Mesenteric fat pad (tissue), 1 donor: ENCODE data around the gene TMEM135. TPM values are rescaled to one million over a fixed set of nuclear protein-coding genes. Genes with fewer than 3 reads are reported as not detected.

Experiments
- DNase-seq: peaks from one replicate; pipeline ENCODE4 v3.0.0-alpha.2; 2020; ENCODE audit warnings: low spot score
- total RNA-seq: library from RNA; stranded (reverse); fragmentation: NEBNext Ultra II Directional; extraction: Animal tissue kit (Norgen Biotek cat#: 25700); gene quantifications from one replicate; pipeline ENCODE4 v1.2.1, GENCODE V29; 2021
- donor health status: DM: yes; HTN: yes; CAD: no.

The TMEM135 gene
- total RNA-seq, 1 donor from 2014 or later, result 64.3 TPM

- no peak for DNase-seq
Measured at GRCh38 chr11:87190071-87190470, 152.3 kb downstream of the TMEM135 start.

DNA sequence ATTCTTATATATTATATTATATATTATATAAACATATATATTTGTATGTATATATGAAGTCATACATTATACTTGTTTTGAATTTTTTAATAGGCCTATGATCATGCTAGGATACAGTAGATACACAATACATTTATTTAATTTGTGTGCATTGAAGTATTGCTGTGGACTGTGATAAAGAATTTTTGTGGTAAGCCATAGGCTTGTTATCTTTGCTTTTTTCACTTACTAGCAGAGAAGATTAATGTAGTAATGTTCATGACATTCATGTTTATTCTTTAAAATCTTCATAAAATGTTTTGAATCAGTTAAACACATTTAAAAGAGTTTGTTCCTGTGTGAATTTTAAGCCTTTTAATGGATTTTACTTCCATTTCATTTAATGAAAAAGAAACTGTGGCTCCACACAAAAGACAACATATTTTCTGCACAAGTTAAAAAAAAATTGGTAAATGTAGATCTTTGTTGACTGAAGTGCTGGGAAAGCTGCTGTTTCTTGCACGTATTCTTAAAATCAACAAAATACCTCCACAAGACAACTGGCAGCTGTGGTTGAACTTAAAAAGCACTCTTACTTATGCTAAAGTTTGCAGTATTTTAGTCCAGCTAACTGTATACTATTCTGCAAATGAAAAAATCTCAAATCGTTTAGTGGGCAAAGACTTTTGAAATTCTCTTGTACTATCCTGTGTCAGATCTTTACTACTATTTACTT is 156.2 kb downstream of the TMEM135 start:
- no peak for DNase-seq

- no peak for DNase-seq
Measured at GRCh38 chr11:87194985-87195820, 157.5 kb downstream of the TMEM135 start.

- DNase-seq, result no peak
Measured at GRCh38 chr11:87198266-87198881, 160.6 kb downstream of the TMEM135 start.

DNA sequence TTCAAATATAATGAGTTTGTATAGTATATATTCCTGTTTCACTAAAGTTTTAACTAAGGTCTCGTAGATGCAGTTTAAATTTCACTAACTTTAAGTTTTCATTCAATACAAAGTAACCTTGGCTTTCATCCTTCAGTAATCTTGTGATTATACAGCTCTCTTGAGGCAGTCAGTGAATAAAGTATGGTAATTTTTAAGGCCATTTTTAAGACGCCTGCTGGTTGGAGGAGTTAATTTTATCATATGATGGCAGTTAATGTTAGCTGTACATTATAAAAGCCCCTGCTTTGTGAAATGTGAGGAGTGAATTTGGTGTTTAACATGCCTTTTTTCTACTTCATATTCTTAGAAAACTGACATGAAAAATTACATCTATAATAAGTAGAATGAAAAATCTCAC is 163.6 kb downstream of the TMEM135 start:
- no peak for DNase-seq

DNA sequence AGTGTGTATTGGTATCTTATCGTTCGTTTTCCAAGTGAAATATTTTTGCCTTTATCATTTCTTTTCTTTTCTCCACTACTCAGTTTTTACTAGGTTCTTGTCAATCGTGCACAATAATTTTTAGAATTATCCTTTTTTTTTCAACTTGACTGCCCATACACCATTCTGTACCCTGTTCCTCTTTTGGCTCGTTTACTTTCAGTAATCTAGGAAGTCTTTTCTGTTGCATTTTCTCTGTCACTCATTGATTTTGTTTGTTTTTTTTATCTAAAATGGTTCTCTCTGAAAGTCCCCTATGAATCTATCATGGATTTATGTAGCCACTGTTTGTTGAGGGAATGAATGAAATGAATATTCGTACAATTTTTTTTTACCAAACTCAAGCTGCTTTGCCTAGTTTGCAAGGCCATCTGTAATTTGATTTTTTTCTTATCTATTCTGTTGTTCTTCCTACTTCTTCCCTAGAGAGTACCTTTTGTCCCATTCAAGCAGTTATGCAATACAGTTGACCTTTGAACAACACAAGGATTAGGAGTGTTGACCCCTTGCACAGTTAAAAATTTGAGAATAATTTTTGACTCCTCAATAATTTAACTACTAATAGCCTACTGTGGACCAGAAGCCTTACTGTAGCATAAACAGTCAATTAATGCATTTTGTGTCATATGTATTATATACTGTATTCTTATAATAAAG is 166.3 kb downstream of the TMEM135 start:
- no peak for DNase-seq

GRCh38 chr11:87212891-87213290 is 175.2 kb downstream of the TMEM135 start:
- no peak for DNase-seq

GRCh38 chr11:87213444-87213843 is 175.7 kb downstream of the TMEM135 start:
- DNase-seq, result no peak

- DNase-seq, result no peak
Measured at GRCh38 chr11:87215236-87215635, 177.5 kb downstream of the TMEM135 start.

- DNase-seq, result no peak
Measured at GRCh38 chr11:87219266-87219665, 181.5 kb downstream of the TMEM135 start.

DNA sequence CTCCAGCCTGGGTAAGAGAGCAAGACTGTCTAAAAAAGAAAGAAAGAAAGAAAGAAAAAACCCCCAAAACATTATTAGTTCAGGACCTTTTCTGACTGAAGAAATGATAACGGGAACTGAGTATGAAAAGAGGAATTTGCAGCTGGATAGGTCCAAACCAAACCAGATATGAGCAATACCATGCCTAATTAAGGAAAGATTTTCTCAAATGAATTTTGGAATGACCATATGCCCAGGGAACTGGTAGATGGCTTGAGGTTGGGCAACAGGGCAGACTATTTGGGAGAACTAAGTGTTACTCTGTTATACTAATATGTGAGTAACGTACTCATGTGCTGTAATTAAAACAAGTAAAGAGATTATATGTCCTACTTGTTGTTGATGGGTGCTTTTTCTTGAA is 186.1 kb downstream of the TMEM135 start:
- no peak for DNase-seq

- DNase-seq, result no peak
Measured at GRCh38 chr11:87224486-87224885, 186.8 kb downstream of the TMEM135 start.

DNA sequence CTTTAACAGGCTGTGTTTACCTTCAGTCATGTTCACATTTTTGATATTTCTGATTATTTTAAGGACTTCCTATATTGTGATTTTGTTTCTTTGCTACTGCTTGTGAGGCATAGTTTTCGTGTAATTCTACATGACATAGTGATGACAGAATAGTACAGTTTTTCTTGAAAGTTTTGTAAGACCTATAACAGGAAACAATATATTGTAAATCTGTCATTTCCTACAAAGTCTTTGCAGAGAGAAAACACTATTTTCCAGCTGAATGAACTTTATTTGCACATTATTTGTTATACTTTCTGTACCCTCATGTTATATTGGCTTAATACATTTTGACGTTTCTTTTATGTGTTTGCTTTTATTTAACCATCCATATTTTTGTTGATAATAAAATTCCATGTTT is 191.1 kb downstream of the TMEM135 start:
- DNase-seq, result no peak

DNA sequence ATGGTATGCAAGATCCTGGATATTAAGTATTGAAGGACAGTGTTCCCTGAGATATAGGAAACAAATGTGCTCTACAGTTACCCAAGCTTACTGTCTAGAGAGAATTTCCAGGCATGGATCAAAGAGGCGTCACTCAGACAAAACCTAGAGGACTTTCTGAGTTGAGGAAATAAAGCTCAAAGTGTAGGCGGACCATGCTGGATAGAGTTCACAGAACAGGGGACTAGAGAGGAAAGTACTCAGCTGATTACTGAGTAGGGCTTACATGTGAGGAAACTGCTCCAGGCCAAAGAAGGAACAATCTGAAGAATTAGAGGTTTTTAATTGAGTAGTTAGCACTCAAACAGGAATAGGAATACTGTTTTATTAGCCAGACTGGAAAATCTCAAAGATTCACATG is 193.3 kb downstream of the TMEM135 start:
- no peak for DNase-seq

GRCh38 chr11:87232320-87232719 is 194.6 kb downstream of the TMEM135 start:
- no peak for DNase-seq

DNA sequence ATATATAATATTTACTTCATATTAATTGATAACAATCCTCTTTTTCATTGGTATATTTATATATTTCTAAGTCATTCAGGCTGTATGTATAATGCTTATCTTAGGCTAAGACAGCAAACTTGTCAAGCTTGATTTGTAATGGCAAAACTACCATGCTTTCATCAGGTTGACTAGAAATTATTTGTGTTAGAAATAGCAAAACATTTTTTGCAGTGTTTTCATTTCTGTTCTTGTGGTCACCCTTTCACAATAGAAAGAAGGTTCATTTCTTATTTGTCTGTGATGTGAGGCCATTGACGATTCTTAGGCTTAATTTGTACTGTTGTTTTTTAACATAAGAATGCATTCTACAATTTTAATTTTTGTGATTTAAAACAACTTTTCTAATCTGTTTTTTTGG is 197.6 kb downstream of the TMEM135 start:
- DNase-seq, result no peak

DNA sequence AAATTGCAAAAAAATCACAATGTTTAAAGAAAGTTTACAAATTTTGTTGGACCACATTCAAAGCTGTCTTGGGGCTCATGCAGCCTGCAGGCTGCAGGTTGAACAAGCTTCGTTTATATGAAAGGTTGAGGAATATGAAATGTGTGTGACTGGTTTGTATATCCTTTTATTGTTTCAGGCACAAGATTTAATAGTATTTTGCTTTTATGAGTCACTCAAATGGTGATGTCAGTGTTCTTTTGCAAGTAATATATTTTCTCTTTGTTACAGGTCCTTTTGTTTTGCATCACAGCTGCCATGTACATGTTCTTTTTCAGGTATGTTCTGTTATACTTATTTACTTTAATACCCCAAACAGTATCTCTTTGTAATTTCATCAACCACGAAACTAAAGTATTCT is 198.6 kb downstream of the TMEM135 start:
- no peak for DNase-seq

DNA sequence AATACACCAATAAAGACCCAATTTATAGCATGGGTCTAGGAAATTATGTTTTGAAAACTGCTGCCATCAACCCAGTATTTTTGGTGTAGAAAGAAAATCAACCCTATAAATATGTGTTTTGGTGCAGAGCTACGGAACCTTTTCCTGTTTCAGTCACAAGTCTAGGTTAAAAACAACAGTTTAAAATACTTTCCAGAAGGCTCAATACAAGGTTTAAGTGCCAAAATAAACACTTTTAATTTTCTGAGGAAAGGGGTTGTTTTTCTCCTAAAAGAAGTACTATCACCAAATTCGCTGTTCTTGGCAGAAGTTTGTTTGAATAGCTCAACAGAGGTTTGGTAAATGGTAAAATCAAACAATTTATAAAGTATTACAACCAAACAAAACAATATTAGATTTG is 201.3 kb downstream of the TMEM135 start:
- DNase-seq, result no peak

DNA sequence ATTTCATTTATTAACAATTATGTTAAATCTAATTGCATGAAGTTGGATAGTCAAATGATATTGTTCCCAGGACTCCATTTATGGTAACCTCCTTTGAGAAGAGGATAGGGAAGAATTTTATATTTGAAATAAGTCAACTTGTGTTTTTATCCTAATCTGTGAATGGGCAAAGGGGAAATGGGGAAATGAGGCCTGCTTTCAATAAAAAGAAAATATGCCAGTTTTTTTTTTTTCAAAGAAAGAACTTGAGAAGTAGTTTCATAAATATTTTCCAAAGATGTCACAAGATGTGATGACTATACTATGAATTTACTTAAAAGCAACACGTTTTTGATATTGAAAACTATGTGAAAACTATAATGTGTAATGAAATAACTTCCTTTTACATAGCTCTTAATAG is 201.8 kb downstream of the TMEM135 start:
- no peak for DNase-seq

DNA sequence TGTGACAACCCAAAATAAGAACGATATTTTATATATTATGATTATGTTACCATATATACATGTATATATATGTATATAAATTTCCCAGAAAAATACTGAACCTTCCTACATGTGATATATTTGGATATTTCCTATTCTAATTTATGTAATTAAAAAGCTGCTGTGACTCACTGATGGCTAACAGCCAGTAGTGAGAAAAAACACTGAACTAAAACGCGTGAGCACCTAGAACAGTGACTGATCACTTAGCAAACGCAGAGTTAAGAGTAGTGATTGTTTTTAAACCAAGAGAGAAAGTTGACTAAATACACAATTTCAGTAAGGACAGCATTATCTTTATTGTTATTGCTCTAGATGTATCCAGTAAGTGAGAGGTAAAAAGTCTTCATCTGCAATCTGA is 213.8 kb downstream of the TMEM135 start:
- DNase-seq, result no peak

DNA sequence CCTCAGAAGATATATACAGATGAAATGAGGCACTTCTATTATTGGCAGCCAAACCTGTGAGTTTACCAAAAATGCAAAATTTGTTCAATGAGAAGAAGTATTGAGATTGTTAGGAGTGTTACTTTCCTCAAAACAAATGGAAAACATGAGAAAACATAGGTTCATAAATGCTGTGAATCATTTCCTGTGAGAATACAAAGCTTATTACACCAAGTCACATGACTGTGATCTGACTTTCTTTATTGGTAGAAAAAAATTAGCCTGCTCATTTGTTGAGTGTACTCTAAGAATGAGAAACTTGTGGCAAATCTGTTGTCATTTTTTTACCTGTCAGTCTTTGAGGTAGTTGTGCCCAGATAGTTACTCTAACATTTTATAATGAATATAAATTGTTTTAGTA is 215.1 kb downstream of the TMEM135 start:
- no peak for DNase-seq

GRCh38 chr11:87254562-87254961 is 216.8 kb downstream of the TMEM135 start:
- no peak for DNase-seq
